HG03575 (cell line): Measurements from ENCODE around the gene NHLRC4.

Experiments
- ATAC-seq: cut with Tn5 transposase; IDR thresholded peaks from one replicate; pipeline ENCODE4 v1.9.1; 2021; ENCODE audit not compliant: unreplicated experiment, insufficient number of reproducible peaks, low FRiP score; ENCODE audit errors: extremely low read depth

Gene NHLRC4

GRCh38 chr16:578232-578869 is 11.5 kb downstream of the NHLRC4 start:
- ATAC-seq, result no peak

GRCh38 chr16:578870-579405 is 12.1 kb downstream of the NHLRC4 start:
- ATAC-seq, result no peak

GRCh38 chr16:580141-580945 is 13.5 kb downstream of the NHLRC4 start:
- no peak for ATAC-seq

- ATAC-seq, result no peak
Observed at GRCh38 chr16:580946-581498, 14.2 kb downstream of the NHLRC4 start.

- ATAC-seq, result no peak
Observed at GRCh38 chr16:582218-582613, 15.4 kb downstream of the NHLRC4 start.

GRCh38 chr16:582614-583331 is 16.0 kb downstream of the NHLRC4 start:
- no peak for ATAC-seq

GRCh38 chr16:583470-583814 is 16.6 kb downstream of the NHLRC4 start:
- ATAC-seq, result no peak

GRCh38 chr16:583815-584591 is 17.2 kb downstream of the NHLRC4 start:
- no peak for ATAC-seq

GRCh38 chr16:585351-585750 is 18.5 kb downstream of the NHLRC4 start:
- ATAC-seq, result no peak

GRCh38 chr16:586047-586644 is 19.3 kb downstream of the NHLRC4 start:
- no peak for ATAC-seq

GRCh38 chr16:586645-587590 is 20.1 kb downstream of the NHLRC4 start:
- no peak for ATAC-seq

GRCh38 chr16:588639-588888 is 21.8 kb downstream of the NHLRC4 start:
- no peak for ATAC-seq

GRCh38 chr16:588889-589657 is 22.3 kb downstream of the NHLRC4 start:
- ATAC-seq, result no peak

- no peak for ATAC-seq
Observed at GRCh38 chr16:589658-590187, 22.9 kb downstream of the NHLRC4 start, which contains the start of gene RAB40C. RAB40C (plus strand) TSS chr16:590066; CDS start chr16:590292, 226 bp downstream.

GRCh38 chr16:590188-590814 is 23.5 kb downstream of the NHLRC4 start:
- no peak for ATAC-seq

GRCh38 chr16:590815-591200 is 24.0 kb downstream of the NHLRC4 start:
- ATAC-seq, result no peak
